MM.1S (cell line): Measurements from ENCODE around the gene ABCC4.

Experiments used
- EZH2 ChIP-seq: fragments of 300-600 bp; sonication (generic); optimal IDR thresholded peaks from 2 replicates; pipeline ENCODE3; 2017; ENCODE audit warnings: low read depth, mild to moderate bottlenecking, antibody characterized with exemption, low read length, mixed read lengths
- EZH2phosphoT487 ChIP-seq: fragments of 300-600 bp; sonication (generic); IDR thresholded peaks from 2 replicates; pipeline ENCODE4 v1.6.1; 2018; ENCODE audit warnings: antibody characterized with exemption, low read length
- TF ChIP-seq, protein P1 (sequence below): fragments of 300-600 bp; sonication (generic); IDR thresholded peaks from 2 replicates; pipeline ENCODE4 v1.5.1; 2016; ENCODE audit warnings: antibody characterized with exemption, low read length, mixed read lengths

DNA sequence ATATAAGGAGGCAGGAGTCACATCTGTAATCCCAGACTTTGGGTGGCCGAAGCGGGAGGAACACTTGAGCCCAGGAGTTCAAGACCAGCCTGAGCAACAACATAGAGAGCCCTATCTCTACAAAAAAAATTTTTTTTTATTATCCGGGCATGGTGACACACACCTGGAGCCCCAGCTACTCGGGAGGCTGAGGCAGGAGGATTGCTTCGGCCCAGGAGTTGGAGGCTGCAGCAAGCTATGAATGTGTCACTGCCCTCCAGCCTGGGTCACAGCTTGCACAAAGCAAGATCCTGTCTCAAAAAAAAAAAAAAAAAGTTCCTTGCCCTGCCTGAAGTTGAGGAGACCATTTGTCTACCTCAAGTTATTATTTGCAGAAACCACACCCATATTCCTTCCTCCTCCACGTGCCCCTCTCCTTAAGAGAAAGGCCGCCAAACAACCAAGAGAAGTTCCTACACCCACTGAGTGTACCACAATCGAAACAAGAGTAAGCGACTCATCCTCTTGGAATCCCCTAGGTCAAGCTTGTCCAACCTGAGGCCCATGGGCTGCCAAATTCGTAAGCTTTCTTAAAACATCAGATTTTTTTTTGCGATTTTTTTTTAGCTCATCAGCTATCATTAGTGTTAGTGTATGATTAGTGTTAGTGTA lies 2.2 kb downstream of the ABCC4 start:
- TF ChIP-seq, protein P1, sequence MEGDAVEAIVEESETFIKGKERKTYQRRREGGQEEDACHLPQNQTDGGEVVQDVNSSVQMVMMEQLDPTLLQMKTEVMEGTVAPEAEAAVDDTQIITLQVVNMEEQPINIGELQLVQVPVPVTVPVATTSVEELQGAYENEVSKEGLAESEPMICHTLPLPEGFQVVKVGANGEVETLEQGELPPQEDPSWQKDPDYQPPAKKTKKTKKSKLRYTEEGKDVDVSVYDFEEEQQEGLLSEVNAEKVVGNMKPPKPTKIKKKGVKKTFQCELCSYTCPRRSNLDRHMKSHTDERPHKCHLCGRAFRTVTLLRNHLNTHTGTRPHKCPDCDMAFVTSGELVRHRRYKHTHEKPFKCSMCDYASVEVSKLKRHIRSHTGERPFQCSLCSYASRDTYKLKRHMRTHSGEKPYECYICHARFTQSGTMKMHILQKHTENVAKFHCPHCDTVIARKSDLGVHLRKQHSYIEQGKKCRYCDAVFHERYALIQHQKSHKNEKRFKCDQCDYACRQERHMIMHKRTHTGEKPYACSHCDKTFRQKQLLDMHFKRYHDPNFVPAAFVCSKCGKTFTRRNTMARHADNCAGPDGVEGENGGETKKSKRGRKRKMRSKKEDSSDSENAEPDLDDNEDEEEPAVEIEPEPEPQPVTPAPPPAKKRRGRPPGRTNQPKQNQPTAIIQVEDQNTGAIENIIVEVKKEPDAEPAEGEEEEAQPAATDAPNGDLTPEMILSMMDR, result no peak
- TF ChIP-seq EZH2phosphoT487 (no peak), EZH2 (no peak)
